Activated effector memory CD4-positive, alpha-beta T cell treated with anti-CD3 and anti-CD28 coated beads, Interleukin-2, amount 50 U/mL, for 16 hours (primary cell): ENCODE data around the gene CHST4.
"Not testable (repeated sequence)": the region's sequence is repeated elsewhere in the genome, so short reads cannot be mapped to it uniquely, and the experiment has no call there.

Source experiments
- DNase-seq: peaks from one replicate; pipeline ENCODE4 v3.0.0-alpha.2; 2020

Gene CHST4

GRCh38 chr16:71570144-71570543 lies 43.9 kb downstream of the CHST4 start:
- DNase-seq = no peak

- DNase-seq = no peak
These were observed 46.4 kb downstream of the CHST4 start for GRCh38 chr16:71572497-71573116.

- DNase-seq = no peak
These were observed 47.3 kb downstream of the CHST4 start for GRCh38 chr16:71573387-71574094.

- no peak for DNase-seq
These were observed 48.5 kb downstream of the CHST4 start for GRCh38 chr16:71574702-71575101.

- DNase-seq = no peak
These were observed 50.7 kb downstream of the CHST4 start, which contains the start of gene TAT for GRCh38 chr16:71576971-71577370. TAT (minus strand) TSS chr16:71577092; CDS start chr16:71576415, 677 bp downstream.

GRCh38 chr16:71582553-71582848 lies 56.3 kb downstream of the CHST4 start:
- DNase-seq = not testable (repeated sequence)

GRCh38 chr16:71584543-71585317 lies 58.5 kb downstream of the CHST4 start:
- no peak for DNase-seq

- no peak for DNase-seq
These were observed 59.1 kb downstream of the CHST4 start for GRCh38 chr16:71585318-71585703.
